GM19463 (cell line): ENCODE results near the gene COX6B2.
A peak's percentile ranks its signal among the peaks of the same experiment; 100 is the strongest.
"Not testable (repeated sequence)": the region's sequence is repeated elsewhere in the genome, so short reads cannot be mapped to it uniquely, and the experiment has no call there.

Source experiments
- ATAC-seq: cut with Tn5 transposase; IDR thresholded peaks from one replicate; pipeline ENCODE4 v1.9.1; 2021; ENCODE audit warnings: mild to moderate bottlenecking, moderate library complexity; ENCODE audit not compliant: unreplicated experiment

Gene COX6B2

DNA sequence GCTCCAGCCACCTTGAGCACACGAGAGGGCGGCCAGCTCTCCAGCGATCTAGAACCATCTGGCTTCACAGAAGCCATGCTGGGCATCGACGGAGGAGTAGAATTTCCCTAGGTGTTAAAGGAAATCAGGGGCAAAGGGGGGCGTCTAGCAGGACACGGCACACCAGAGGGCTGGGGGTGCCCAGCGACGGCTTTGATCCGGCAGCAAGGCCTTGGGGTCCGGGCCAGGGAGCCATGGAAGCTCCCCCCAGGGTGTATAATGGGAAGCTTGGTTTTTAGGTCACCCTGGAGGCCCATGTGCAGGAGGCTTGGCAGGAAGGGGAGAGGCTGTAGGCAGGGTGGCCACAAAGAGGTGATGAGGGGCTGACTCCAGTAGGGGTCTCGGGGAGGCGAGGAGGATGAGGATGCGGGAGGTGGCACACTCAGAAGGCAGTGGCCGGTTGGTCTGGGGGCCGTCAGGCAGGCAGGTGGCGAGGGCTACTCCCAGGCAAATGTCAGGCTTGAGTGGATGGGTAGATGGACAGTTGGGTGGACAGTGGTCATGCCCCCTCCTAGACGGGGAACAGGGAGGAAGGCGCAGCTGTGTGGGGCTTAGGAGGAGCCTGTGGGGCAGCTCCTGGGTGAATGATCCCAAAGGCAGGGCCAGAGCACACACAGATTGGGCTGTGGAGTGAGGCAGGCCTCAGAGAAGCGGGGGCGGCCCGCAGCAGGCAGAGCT is 9.3 kb downstream of the COX6B2 start:
- no peak for ATAC-seq

DNA sequence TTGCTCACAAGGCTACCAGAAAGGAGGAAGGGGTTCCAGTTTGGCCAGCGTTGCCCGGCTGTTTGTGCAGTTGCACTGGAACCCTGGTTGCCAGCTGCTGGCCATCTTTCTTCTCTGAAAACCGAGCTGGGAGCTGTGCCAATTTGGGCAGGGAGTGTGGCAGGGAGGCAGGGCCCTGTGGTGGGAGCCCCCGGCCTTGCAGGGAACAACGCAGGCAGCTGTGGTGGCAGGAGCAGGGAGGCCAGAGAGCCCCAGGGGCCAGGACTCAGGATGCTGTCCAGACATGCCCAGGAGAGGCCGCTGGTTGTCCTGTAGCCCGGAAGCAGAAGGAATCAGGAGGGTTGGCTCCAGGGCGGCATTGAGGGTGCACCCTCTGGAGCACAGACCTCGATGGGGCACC is 10.1 kb downstream of the COX6B2 start:
- no peak for ATAC-seq

DNA sequence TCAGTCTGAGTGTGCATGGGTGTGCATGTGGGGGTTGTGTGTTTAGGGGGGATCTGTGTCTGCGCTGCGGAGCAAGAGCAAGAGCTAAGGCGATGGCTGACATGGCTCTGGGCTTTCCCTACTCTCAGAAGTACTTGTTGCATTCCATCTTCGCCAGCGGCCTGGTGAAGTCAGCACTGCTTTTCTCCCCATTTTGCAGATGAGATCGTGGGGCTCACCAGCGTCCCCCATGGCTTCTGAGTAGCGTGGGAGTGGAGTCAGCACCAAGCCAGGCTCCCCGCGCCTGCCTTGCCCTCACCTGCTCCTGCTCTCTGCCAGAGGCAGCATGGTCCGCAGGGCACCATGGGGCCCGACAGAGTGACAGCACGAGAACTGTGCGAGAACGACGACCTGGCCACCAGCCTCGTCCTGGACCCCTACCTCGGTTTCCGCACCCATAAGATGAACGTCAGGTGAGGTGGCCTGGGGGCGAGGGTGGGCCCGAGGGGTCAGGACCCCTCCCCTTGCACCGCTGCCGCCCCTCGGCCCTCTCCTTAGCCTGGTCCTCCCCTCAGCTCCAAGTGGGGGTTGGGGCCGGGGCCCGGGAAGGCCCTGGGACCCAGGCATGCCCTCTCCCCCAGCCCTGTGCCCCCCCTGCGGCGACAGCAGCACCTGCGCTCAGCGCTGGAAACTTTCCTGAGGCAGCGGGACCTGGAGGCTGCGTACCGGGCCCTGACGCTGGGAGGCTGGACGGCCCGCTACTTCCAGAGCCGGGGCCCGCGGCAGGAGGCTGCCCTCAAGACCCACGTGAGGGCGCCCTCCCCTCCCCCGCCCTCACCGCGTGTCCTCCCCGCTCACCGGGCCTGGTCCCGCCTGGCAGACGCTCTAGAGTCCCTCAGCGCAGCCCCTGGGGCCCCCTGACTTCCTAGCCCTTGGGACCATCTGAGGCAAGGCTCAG is 12.7 kb downstream of the COX6B2 start:
- no peak for ATAC-seq

DNA sequence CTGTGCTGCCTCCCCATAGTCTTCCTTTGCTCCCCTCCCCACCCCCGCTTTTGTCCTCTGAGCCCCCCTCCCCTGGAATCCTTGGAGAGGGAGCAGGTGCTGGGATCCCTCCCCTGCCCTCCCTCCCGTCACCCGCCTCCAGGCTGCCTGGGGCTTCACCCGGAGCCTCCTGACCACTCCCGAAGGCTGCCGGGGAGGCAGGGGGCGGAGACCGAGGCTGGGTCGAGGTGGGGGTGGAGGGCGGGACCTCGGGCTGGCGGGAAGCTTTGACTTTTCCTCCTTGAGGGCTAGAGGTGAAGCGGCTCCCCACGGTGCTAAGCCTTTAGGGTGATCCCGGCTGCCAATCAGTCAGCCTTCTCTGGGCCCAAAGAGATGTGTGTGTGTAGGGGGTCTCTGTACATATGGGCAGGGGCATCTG is 13.3 kb downstream of the COX6B2 start:
- ATAC-seq: no peak

DNA sequence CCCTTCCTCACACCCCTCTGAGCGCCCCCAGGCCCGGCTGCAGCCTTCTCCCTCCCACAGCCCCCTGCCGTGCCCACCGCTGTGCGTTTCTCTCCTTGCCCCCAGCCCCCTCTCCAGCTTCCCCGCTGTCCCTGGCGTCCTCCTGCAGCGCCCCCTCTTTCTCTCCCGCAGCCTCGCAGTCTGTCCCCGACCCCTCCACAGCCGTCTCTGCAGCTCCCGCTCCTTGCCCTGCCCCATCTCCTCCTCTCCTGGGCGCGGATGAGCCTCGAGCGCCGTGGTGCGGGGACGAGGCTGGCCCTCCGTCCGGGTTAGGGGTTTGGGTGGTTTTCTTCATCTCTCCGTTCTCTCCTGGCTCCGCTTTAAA is 13.8 kb downstream of the COX6B2 start:
- no peak for ATAC-seq

DNA sequence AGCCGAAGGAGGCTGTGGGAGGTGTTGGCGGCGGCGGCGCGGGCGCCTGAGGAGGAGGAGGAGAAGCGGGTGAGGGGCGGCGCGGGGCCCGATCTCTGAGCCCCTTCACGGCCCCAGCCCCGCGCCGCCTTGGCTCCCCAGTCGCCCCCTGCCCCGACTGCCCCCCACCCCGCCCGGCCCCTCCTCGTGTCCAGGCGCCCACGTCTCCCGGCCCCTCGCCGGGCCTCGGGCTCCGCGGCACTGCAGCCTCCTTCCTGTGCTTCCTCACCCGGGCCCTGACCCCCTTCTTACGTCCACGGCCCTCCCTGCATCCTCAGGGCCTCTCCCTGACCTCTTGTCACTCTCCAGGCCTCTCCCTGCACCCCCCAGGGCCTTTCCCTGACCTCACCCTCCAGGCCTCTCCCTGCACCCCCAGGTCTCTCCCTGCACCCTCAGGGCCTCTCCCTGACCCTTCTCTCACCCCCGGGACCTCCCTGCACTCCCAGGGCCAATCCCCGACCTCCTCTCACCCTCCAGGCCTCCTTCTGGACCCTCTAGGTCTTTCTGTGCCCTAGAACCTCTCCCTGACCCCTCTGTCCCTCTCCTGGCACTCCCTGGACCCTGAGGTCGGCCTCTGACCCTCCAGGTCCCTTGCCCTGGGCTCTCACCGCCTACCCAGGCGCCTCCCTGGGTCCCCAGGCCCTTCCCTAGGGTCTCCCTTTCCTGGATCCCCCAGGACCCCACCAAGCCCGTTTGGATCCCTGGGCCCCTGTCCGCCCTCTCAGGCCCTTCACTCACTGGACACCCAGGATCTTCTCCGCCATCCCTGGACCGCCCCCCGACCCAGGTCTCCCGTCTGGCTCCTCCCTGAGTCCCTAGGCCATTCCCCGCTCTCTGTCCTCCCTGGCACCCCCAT is 14.4 kb downstream of the COX6B2 start:
- no peak for ATAC-seq

DNA sequence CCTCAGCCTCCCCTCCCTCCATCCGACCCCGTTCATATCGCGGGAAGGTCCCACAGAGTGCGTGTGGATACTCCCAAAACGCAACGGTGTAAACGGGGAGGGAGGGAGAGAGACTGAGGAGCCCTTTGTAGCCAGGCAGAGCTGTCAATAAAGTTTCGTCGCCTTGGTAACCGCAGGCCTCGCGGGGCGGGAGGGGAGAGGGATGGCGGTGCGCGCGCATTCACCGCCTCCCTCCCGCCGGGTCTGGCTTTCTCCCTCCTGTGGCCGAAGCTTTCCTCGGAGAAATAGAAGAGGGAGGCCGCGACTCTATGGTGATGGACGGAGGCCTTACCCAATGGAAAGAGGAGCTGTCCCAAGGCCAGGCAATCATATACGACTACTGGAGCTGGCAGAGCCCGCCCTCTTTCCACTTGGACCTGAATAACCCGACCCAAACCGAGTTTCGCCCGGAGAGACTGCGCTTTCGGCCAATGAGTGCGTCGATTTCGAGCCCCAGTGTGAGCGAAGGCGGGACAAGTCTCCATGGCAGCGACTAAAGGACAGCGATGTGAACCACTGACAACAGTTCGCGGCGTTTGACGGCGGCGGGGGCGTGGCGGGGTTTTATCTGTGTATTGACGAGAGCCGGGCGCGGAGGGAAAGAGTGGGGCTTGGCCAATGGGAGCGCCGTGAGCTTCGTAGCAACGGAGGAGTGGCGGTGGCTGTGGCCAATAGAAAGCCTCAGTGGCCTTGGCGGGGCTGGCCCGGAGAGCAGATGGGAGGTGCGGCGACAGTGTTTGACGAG is 15.2 kb downstream of the COX6B2 start, which contains the start of gene KMT5C:
Gene KMT5C (plus strand): TSS at position 772 of the 784 bp plus-strand sequence. CDS start 2,061 bp downstream, outside the sequence.
- peak; percentile 76 for ATAC-seq

GRCh38 chr19:55336101-55336500 is 18.4 kb downstream of the COX6B2 start:
- ATAC-seq: no peak

GRCh38 chr19:55333870-55334269 is 20.6 kb downstream of the COX6B2 start:
- no peak for ATAC-seq

- ATAC-seq: not testable (repeated sequence)
Observed at GRCh38 chr19:55329791-55330190, 24.7 kb downstream of the COX6B2 start.

DNA sequence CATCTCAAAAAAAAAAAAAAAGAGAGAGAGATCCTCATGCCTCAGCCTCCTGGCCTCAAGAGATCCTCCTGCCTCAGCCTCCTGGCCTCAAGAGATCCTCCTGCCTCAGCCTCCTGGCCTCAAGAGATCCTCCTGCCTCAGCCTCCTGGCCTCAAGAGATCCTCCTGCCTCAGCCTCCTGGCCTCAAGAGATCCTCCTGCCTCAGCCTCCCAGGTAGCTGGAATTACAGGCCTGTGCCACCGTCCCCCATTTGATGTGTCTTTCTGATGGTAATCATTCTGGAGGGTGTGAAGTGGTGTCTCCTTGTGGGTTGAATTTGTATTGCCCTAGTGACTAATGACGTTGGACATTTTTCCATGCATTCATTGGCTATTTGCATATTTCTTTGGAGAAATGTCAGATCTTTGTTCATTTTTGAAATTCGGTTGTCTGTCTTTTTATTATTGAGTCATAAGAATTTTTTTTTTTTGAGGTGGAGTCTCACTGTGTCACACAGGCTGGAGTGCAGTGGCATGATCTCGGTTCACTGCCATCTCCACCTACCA is 25.7 kb downstream of the COX6B2 start:
- ATAC-seq: not testable (repeated sequence)

- no peak for ATAC-seq
Observed at GRCh38 chr19:55325172-55325571, 29.3 kb downstream of the COX6B2 start, which contains the start of gene TMEM150B. Gene TMEM150B, minus strand, starts transcription at chr19:55325341. Its CDS starts 4,305 bp downstream, at chr19:55321036.

GRCh38 chr19:55324662-55325061 is 29.9 kb downstream of the COX6B2 start:
- no peak for ATAC-seq

- ATAC-seq: no peak
Observed at GRCh38 chr19:55322204-55322885, 32.2 kb downstream of the COX6B2 start.

GRCh38 chr19:55321466-55322137 is 32.9 kb downstream of the COX6B2 start:
- ATAC-seq: no peak

DNA sequence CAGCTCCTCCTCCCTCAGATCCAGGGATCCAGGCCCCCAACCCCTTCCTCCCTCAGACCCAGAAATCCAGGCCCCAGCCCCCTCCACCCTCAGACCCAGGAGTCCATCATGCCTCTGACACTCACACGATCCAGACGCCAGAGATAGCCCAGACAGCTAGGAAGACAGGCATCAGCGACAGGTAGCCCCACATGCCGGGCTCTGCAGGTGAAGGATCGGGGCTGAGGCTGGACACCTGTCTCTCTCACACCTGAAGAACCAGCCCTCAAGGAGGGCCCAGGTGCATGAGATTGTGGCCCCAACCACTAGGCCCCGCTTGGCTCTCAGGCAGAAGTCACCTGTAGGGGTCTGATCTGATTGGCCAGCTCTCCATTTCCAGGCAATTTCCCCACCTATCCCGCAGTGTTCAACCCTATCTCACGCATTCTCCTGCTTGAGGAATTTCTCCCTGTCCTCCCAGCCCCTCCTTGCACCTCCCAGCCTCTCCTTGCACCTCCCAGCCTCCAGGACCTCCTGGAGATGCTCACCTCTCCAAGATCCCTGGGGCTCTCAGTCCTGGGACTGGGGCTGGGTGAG is 33.6 kb downstream of the COX6B2 start:
- no peak for ATAC-seq

- ATAC-seq: no peak
Observed at GRCh38 chr19:55319785-55320184, 34.7 kb downstream of the COX6B2 start.

GRCh38 chr19:55316646-55317045 is 37.9 kb downstream of the COX6B2 start:
- ATAC-seq: no peak
